GM23338 (cell line): ENCODE measurements around the gene C1QTNF4. TPM values are rescaled to one million over a fixed set of nuclear protein-coding genes. Genes with fewer than 3 reads are reported as not detected.

Experiments used
- ATAC-seq: fragments of 200-7000 bp; cut with Tn5 transposase; 3 replicates; pipeline ENCODE4 v1.9.1; 2020
- DNase-seq: peaks from one replicate; pipeline ENCODE4 v3.0.0-alpha.2; 2015; ENCODE audit warnings: low spot score
- H2AFZ ChIP-seq: fragments of 200-600 bp; sonication (generic); 2 replicates; pipeline ENCODE4 v1.8.0; 2016; ENCODE audit warnings: antibody characterized with exemption, mild to moderate bottlenecking, moderate library complexity
- H3F3A ChIP-seq: fragments of 200-600 bp; sonication (generic); replicated peaks from 2 replicates; pipeline ENCODE4 v1.8.0; 2017; ENCODE audit warnings: antibody characterized with exemption, mixed run types, low read depth
- H3K27ac ChIP-seq: fragments of 200-600 bp; sonication (generic); 2 replicates; pipeline ENCODE4 v1.6.1; 2016; ENCODE audit warnings: low read depth
- H3K27me3 ChIP-seq: fragments of 200-600 bp; sonication (generic); 2 replicates; pipeline ENCODE4 v1.8.0; 2016; ENCODE audit warnings: mild to moderate bottlenecking, mixed run types, moderate library complexity; ENCODE audit not compliant: insufficient read depth
- H3K36me3 ChIP-seq: fragments of 200-600 bp; sonication (generic); 2 replicates; pipeline ENCODE4 v1.8.0; 2016; ENCODE audit warnings: mild to moderate bottlenecking; ENCODE audit not compliant: insufficient read depth
- H3K4me1 ChIP-seq: fragments of 200-600 bp; sonication (generic); 2 replicates; pipeline ENCODE4 v1.8.0; 2016; ENCODE audit warnings: mild to moderate bottlenecking, moderate library complexity; ENCODE audit not compliant: insufficient read depth
- H3K4me2 ChIP-seq: fragments of 200-600 bp; sonication (generic); 2 replicates; pipeline ENCODE4 v1.7.1; 2017; ENCODE audit warnings: mixed run types
- H3K4me3 ChIP-seq: fragments of 200-600 bp; sonication (generic); 2 replicates; pipeline ENCODE4 v1.6.1; 2016; ENCODE audit warnings: mixed run types
- H3K79me2 ChIP-seq: fragments of 200-600 bp; sonication (generic); replicated peaks from 2 replicates; pipeline ENCODE4 v1.8.0; 2017; ENCODE audit warnings: mild to moderate bottlenecking; ENCODE audit not compliant: insufficient read depth
- H3K9me2 ChIP-seq: fragments of 200-600 bp; sonication (generic); 2 replicates; pipeline ENCODE4 v1.8.0; 2017; ENCODE audit not compliant: insufficient read depth
- H4K20me1 ChIP-seq: fragments of 200-600 bp; sonication (generic); replicated peaks from 2 replicates; pipeline ENCODE4 v1.8.0; 2017; ENCODE audit warnings: mild to moderate bottlenecking; ENCODE audit not compliant: insufficient read depth
- H3K27ac Mint-ChIP-seq: 2 replicates; pipeline ENCODE4 v1.8.0; 2020; ENCODE audit warnings: inconsistent platforms, mild to moderate bottlenecking, moderate library complexity, mixed read lengths
- H3K27me3 Mint-ChIP-seq: 3 replicates; pipeline ENCODE4 v1.8.0; 2022; ENCODE audit warnings: low read depth, mild to moderate bottlenecking, moderate library complexity, mixed read lengths, inconsistent platforms; ENCODE audit not compliant: insufficient read depth, poor library complexity
- H3K36me3 Mint-ChIP-seq: 3 replicates; pipeline ENCODE4 v1.8.0; 2021; ENCODE audit warnings: low read depth, mild to moderate bottlenecking, inconsistent platforms, moderate library complexity, mixed read lengths
- H3K4me1 Mint-ChIP-seq: 3 replicates; pipeline ENCODE4 v1.8.0; 2020; ENCODE audit warnings: mild to moderate bottlenecking, inconsistent platforms, mixed read lengths
- H3K4me3 Mint-ChIP-seq: 3 replicates; pipeline ENCODE4 v1.8.0; 2021; ENCODE audit warnings: moderate library complexity, mild to moderate bottlenecking, inconsistent platforms, mixed read lengths
- H3K9me3 Mint-ChIP-seq: 3 replicates; pipeline ENCODE4 v1.8.0; 2020; ENCODE audit warnings: moderate library complexity, mild to moderate bottlenecking, inconsistent platforms, mixed read lengths
- CREB1 ChIP-seq: fragments of 250-450 bp; sonication (Bioruptor Pico); IDR thresholded peaks from 2 replicates; pipeline ENCODE4 v1.5.0; 2020; ENCODE audit warnings: low read depth, mild to moderate bottlenecking, moderate library complexity
- CTCF ChIP-seq, 2 experiments: fragments of 200-600 bp in 1 of 2; sonication (generic) in 1 of 2; conservative IDR thresholded peaks; 2 replicates each; pipeline versions ENCODE4 v1.5.1 to v1.6.1; 2016 to 2017; ENCODE audit warnings: antibody characterized with exemption in 2 of 2, low read depth in 2 of 2, mild to moderate bottlenecking in 2 of 2, moderate library complexity in 1 of 2
- ETS1 ChIP-seq: IDR thresholded peaks from 2 replicates; pipeline ENCODE4 v1.6.1; 2016; ENCODE audit warnings: antibody characterized with exemption
- EZH2 ChIP-seq: fragments of 200-600 bp; sonication (generic); IDR thresholded peaks from one replicate; pipeline ENCODE4 v1.8.0; 2017; ENCODE audit warnings: antibody characterized with exemption, mild to moderate bottlenecking, low read depth; ENCODE audit not compliant: unreplicated experiment
- EZH2phosphoT487 ChIP-seq: fragments of 200-600 bp; sonication (generic); IDR thresholded peaks from one replicate; pipeline ENCODE4 v1.8.1; 2018; ENCODE audit warnings: antibody characterized with exemption; ENCODE audit not compliant: unreplicated experiment
- JUNB ChIP-seq: IDR thresholded peaks from one replicate; pipeline ENCODE4 v1.6.1; 2016; ENCODE audit warnings: antibody characterized with exemption; ENCODE audit not compliant: unreplicated experiment
- NANOG ChIP-seq: IDR thresholded peaks from 2 replicates; pipeline ENCODE4 v1.6.1; 2016; ENCODE audit warnings: antibody characterized with exemption, borderline replicate concordance
- POLR2AphosphoS5 ChIP-seq: IDR thresholded peaks from 2 replicates; pipeline ENCODE4 v1.6.1; 2016; ENCODE audit warnings: antibody characterized with exemption, low read depth
- REST ChIP-seq: IDR thresholded peaks from one replicate; pipeline ENCODE4 v1.6.1; 2018; ENCODE audit warnings: antibody characterized with exemption; ENCODE audit not compliant: unreplicated experiment
- STAT1 ChIP-seq: IDR thresholded peaks from one replicate; pipeline ENCODE4 v1.6.1; 2016; ENCODE audit warnings: antibody characterized with exemption; ENCODE audit not compliant: unreplicated experiment
- ZNF114 ChIP-seq: fragments of 250-450 bp; sonication (Bioruptor Pico); IDR thresholded peaks from 2 replicates; pipeline ENCODE4 v1.5.0; 2020; ENCODE audit warnings: mild to moderate bottlenecking, moderate library complexity
- ZNF331 ChIP-seq: fragments of 250-450 bp; sonication (Bioruptor Pico); IDR thresholded peaks from 2 replicates; pipeline ENCODE4 v1.5.0; 2020; ENCODE audit warnings: low read depth, mild to moderate bottlenecking, moderate library complexity
- ZNF462 ChIP-seq: fragments of 250-450 bp; sonication (Bioruptor Pico); IDR thresholded peaks from 2 replicates; pipeline ENCODE4 v1.5.0; 2020; ENCODE audit warnings: mild to moderate bottlenecking, moderate library complexity
- polyA plus RNA-seq: library from polyadenylated mRNA; unstranded; fragments of >200 nt; fragmentation: Nextera tagmentation; extraction: Ambion mirVana; gene quantifications from 2 replicates; pipeline ENCODE4 v1.2.1, GENCODE V29; 2016
- total RNA-seq: library from RNA; depleted of rRNA; stranded (reverse); fragments of >200 nt; shearing (Covaris generic); gene quantifications from 2 replicates; pipeline ENCODE4 v1.2.3, GENCODE V29; 2014

The C1QTNF4 gene
- total and polyA plus RNA-seq, 2 experiments from 2014 or later: 5.2 to 6.6 TPM

- TF ChIP-seq REST (no peak), EZH2 (no peak), ZNF114 (CRISPR knock-in tag) (no peak), CTCF (conservative IDR thresholded peaks at IDR 0.05; ENCODE audit: low read depth in 2 of 2) (no peak), NANOG (no peak), CREB1 (CRISPR knock-in tag) (no peak), ETS1 (no peak), STAT1 (no peak)
These were observed 1.8 kb upstream of the C1QTNF4 start (continued) for GRCh38 chr11:47595967-47596366.

- ATAC-seq: peak; percentile 4; the same call in 2 of the 3 replicates
- H2AFZ ChIP-seq: peak overlapping the region; percentile 100
- no peak for TF ChIP-seq STAT1
- no peak for TF ChIP-seq JUNB
- no peak for TF ChIP-seq EZH2phosphoT487
- TF ChIP-seq CREB1 (CRISPR knock-in tag): no peak
- TF ChIP-seq NANOG: no peak
- TF ChIP-seq POLR2AphosphoS5: no peak
- TF ChIP-seq ZNF462 (CRISPR knock-in tag): no peak
- TF ChIP-seq ZNF114 (CRISPR knock-in tag): no peak
- TF ChIP-seq ZNF331: no peak
- TF ChIP-seq EZH2: no peak
These were observed 818 bp upstream of the C1QTNF4 start for GRCh38 chr11:47595029-47595428.

More at GRCh38 chr11:47595029-47595428, 818 bp upstream of the C1QTNF4 start:
- H3K4me1 ChIP-seq: peaks cover 23% of the 10 kb centered on the region
- H3K36me3 ChIP-seq: no peaks in the 10 kb centered on the region
- no peak overlapping the region for H3K27ac Mint-ChIP-seq
- H3K36me3 Mint-ChIP-seq: no peaks in the 10 kb centered on the region
- H3K4me1 Mint-ChIP-seq: peaks cover 27% of the 10 kb centered on the region
- H3K27me3 Mint-ChIP-seq: peaks cover 45% of the 10 kb centered on the region
- H4K20me1 ChIP-seq: 0 out of 2 replicates have a peak, but pooled peaks cover 5% of the 10 kb centered on the region
- H3K27me3 ChIP-seq: peaks cover 58% of the 10 kb centered on the region
- no peaks in the 10 kb centered on the region for H3F3A ChIP-seq
- H3K9me2 ChIP-seq: 0 out of 2 replicates have a peak, but pooled peaks cover 6% of the 10 kb centered on the region
- peak overlapping the region; percentile 99; the same call in 1 of the 2 replicates for H3K4me2 ChIP-seq
- no peak overlapping the region for H3K27ac ChIP-seq
- no peaks in the 10 kb centered on the region for H3K9me3 Mint-ChIP-seq
- no peaks in the 10 kb centered on the region for H3K79me2 ChIP-seq
- H3K4me3 Mint-ChIP-seq: peak overlapping the region; percentile 69; the same call in 1 of the 3 replicates
- peak overlapping the region; percentile 96; the same call in 1 of the 2 replicates for H3K4me3 ChIP-seq
- DNase-seq: no peak
